Smooth muscle cell (in vitro differentiated cells): ENCODE data around the gene IDI1. TPM values are rescaled to one million over a fixed set of nuclear protein-coding genes. Genes with fewer than 3 reads are reported as not detected.

ENCODE experiments used
- DNase-seq: peaks from one replicate; lab custom pipeline; 2025; ENCODE audit not compliant: unreplicated experiment; lab: John Stamatoyannopoulos, UW
- H2AFZ ChIP-seq: fragments of 200-600 bp; sonication (generic); 2 replicates; pipeline ENCODE4 v1.6.0; 2016; ENCODE audit warnings: antibody characterized with exemption, low read depth, mild to moderate bottlenecking
- H3F3A ChIP-seq: fragments of 200-600 bp; sonication (generic); 2 replicates; pipeline ENCODE4 v1.6.0; 2017; ENCODE audit warnings: antibody characterized with exemption, low read depth
- H3K27ac ChIP-seq: fragments of 200-600 bp; sonication (generic); 2 replicates; pipeline ENCODE4 v1.5.1; 2016; ENCODE audit warnings: low read depth, mild to moderate bottlenecking
- H3K27me3 ChIP-seq: fragments of 200-600 bp; sonication (generic); 2 replicates; pipeline ENCODE4 v1.6.1; 2016; ENCODE audit warnings: low read depth, mild to moderate bottlenecking
- H3K36me3 ChIP-seq: fragments of 200-600 bp; sonication (generic); 2 replicates; pipeline ENCODE4 v1.5.1; 2016; ENCODE audit warnings: low read depth
- H3K4me1 ChIP-seq: fragments of 200-600 bp; sonication (generic); 2 replicates; pipeline ENCODE4 v1.5.1; 2016; ENCODE audit warnings: low read depth
- H3K4me2 ChIP-seq: fragments of 200-600 bp; sonication (generic); 2 replicates; pipeline ENCODE4 v1.6.0; 2016; ENCODE audit warnings: mild to moderate bottlenecking
- H3K4me3 ChIP-seq: fragments of 200-600 bp; sonication (generic); 2 replicates; pipeline ENCODE4 v1.5.1; 2016; ENCODE audit warnings: mild to moderate bottlenecking
- H3K79me2 ChIP-seq: fragments of 200-600 bp; sonication (generic); 2 replicates; pipeline ENCODE4 v1.6.0; 2016; ENCODE audit warnings: low read depth, mild to moderate bottlenecking
- H3K9ac ChIP-seq: fragments of 200-600 bp; sonication (generic); 2 replicates; pipeline ENCODE4 v1.6.0; 2016; ENCODE audit warnings: low read depth
- H3K9me3 ChIP-seq: fragments of 200-600 bp; sonication (generic); replicated peaks from 2 replicates; pipeline ENCODE4 v1.5.1; 2016; ENCODE audit warnings: low read depth
- H4K20me1 ChIP-seq: fragments of 200-600 bp; sonication (generic); 2 replicates; pipeline ENCODE4 v1.6.0; 2016; ENCODE audit warnings: low read depth
- CTCF ChIP-seq: fragments of 200-600 bp; sonication (generic); IDR thresholded peaks from 2 replicates; pipeline ENCODE4 v1.5.1; 2017; ENCODE audit warnings: borderline replicate concordance, mild to moderate bottlenecking, antibody characterized with exemption; ENCODE audit not compliant: insufficient read depth, poor library complexity, severe bottlenecking
- WGBS: methylation state at CpG from one replicate; pipeline ENCODE4 v1.1.7; 2016; ENCODE audit warnings: low lambda C conversion rate; 5-methylcytosine and 5-hydroxymethylcytosine counted together
- polyA plus RNA-seq: library from polyadenylated mRNA; unstranded; fragments of >200 nt; fragmentation: Nextera tagmentation; extraction: Ambion mirVana; gene quantifications from 2 replicates; pipeline ENCODE4 v1.2.1, GENCODE V29; 2016
- total RNA-seq: library from RNA; depleted of rRNA; stranded (reverse); fragments of >200 nt; gene quantifications from 2 replicates; pipeline ENCODE4 v1.2.3, GENCODE V29; 2014

Gene IDI1
- total and polyA plus RNA-seq, 2 experiments from 2014 or later = 142 to 165 TPM

DNA sequence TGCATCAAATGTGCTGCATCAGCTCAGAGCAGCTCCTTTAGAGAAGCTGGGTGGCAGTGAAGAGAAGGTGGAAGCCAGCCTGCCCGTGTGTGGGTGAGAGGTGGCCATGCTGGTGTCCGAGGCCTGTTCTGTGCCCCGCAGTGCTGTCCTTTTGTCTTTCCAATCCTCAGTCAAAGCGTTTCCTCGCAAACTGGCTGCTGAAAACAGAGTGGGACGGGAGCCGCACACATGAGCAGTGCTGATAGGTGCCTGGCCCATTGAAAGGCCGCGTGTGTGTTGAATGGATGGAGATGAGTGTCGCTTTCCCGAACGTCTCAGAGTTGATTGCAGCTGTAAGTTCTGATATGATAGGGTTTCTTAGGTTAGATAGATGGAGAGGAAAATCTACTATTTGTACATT lies 46.6 kb upstream of the IDI1 start:
- no peaks in the 10 kb centered on the region for H3K79me2 ChIP-seq
- no peaks in the 10 kb centered on the region for H3K9me3 ChIP-seq
- peaks cover 46% of the 10 kb centered on the region for H4K20me1 ChIP-seq
- no peaks in the 10 kb centered on the region for H3K27me3 ChIP-seq
- no peaks in the 10 kb centered on the region for H3K4me1 ChIP-seq
- no peak overlapping the region for H3K4me3 ChIP-seq
- H3K27ac ChIP-seq = no peak overlapping the region
- 87% methylated on average over 12 of the region's 12 CpGs for WGBS
- no peak overlapping the region for H3K9ac ChIP-seq
- peaks cover 3% of the 10 kb centered on the region for H3K36me3 ChIP-seq
- no peak for TF ChIP-seq CTCF
- H2AFZ ChIP-seq = no peak overlapping the region
- no peak for DNase-seq
- no peak overlapping the region for H3K4me2 ChIP-seq
- H3F3A ChIP-seq = no peaks in the 10 kb centered on the region

DNA sequence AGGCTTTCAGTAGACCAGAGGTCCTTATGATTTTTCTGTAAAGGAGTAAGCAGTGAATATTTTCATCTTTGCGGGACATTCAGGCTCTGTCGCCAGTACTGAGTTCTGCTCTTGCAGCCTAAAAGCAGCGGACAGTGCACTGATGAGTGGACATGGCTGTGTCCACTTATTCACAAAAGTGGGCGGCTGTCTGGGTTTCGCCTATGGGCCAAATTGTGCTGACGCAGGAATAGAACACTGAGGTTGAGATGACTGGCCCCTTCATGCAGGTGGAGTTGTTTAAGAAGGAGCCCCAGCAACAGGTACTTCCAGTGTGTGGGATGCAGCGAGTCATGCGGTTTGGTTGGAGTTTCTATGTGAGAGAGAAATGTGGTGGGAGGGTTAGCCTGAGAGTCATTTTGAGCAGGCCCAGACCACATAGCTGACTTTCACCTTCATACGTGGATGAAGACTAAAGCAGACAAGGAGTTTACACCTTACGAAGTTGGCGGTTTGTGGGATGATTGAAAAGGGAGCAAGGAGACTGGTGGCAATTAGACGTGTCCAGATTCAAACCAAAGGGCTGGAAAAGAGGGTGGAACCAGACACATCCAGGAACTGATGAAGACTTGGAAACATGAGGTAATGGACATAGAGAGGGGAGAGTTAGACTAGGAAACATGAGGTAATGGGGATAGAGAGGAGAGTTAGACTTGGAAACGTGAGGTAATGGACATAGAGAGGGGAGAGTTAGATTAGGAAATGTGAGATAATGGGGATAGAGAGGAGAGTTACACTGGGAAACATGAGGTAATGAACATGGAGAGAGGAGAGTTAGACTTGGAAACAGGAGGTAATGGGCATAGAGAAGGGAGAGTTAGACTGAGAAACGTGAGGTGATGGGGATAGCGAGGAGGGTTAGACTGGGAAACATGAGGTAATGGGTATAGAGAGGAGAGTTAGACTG lies 45.5 kb upstream of the IDI1 start:
- Histone ChIP-seq H4K20me1 (peaks cover 38% of the 10 kb centered on the region), H2AFZ (no peak overlapping the region), H3F3A (no peaks in the 10 kb centered on the region), H3K9ac (no peak overlapping the region), H3K27me3 (no peaks in the 10 kb centered on the region), H3K79me2 (no peaks in the 10 kb centered on the region), H3K27ac (no peak overlapping the region), H3K4me2 (no peak overlapping the region), H3K4me1 (no peaks in the 10 kb centered on the region), H3K36me3 (peaks cover 3% of the 10 kb centered on the region), H3K9me3 (no peaks in the 10 kb centered on the region), H3K4me3 (no peak overlapping the region)
- no peak for DNase-seq
- no peak for TF ChIP-seq CTCF
- 94% methylated on average over 15 of the region's 15 CpGs for WGBS

GRCh38 chr10:1093696-1094095 lies 44.8 kb upstream of the IDI1 start:
- WGBS = 99% methylated on average over 9 of the region's 9 CpGs
- peaks cover 3% of the 10 kb centered on the region for H3K36me3 ChIP-seq
- H2AFZ ChIP-seq = no peak overlapping the region
- no peaks in the 10 kb centered on the region for H3F3A ChIP-seq
- no peaks in the 10 kb centered on the region for H3K79me2 ChIP-seq
- H3K4me2 ChIP-seq = no peak overlapping the region
- DNase-seq = no peak
- no peaks in the 10 kb centered on the region for H3K9me3 ChIP-seq
- peaks cover 38% of the 10 kb centered on the region for H4K20me1 ChIP-seq
- no peak for TF ChIP-seq CTCF
- no peaks in the 10 kb centered on the region for H3K4me1 ChIP-seq
- no peak overlapping the region for H3K27ac ChIP-seq
- H3K9ac ChIP-seq = no peak overlapping the region
- no peaks in the 10 kb centered on the region for H3K27me3 ChIP-seq
- no peak overlapping the region for H3K4me3 ChIP-seq
